ENCODE data around the gene FKBP11. TPM values are rescaled to one million over a fixed set of nuclear protein-coding genes. Genes with fewer than 3 reads are reported as not detected.

The FKBP11 gene
- total RNA-seq, 1 experiment from 2014 or later = 25.5 TPM

GRCh38 chr12:48969833-48970701 is 44.8 kb upstream of the FKBP11 start:
- Histone ChIP-seq H3K27ac (no peak overlapping the region), H3K4me1 (replicated peaks; ENCODE audit: insufficient read depth) (peaks cover 8% of the 10 kb centered on the region; the same call in 1 of the 2 replicates), H2AFZ (no peak overlapping the region), H3K4me3 (no peak overlapping the region), H3K27me3 (ENCODE audit: insufficient read depth, low read depth) (peaks cover 17% of the 10 kb centered on the region; the same call in 1 of the 2 replicates), H4K20me1 (ENCODE audit: insufficient read depth) (no peaks in the 10 kb centered on the region), H3F3A (ENCODE audit: insufficient read depth, low read depth) (no peaks in the 10 kb centered on the region), H3K36me3 (ENCODE audit: low read depth) (no peaks in the 10 kb centered on the region), H3K9me3 (ENCODE audit: insufficient read depth, low read depth) (no peaks in the 10 kb centered on the region), H3K4me2 (peak overlapping the region; percentile 93; the same call in 1 of the 2 replicates), H3K9me2 (ENCODE audit: insufficient read depth) (no peaks in the 10 kb centered on the region), H3K79me2 (ENCODE audit: low read depth) (no peaks in the 10 kb centered on the region)
- no TSS peak for BruUV-seq (replicated peaks)
- intact Hi-C loops (cut with micrococcal nuclease; ENCODE audit: unreplicated experiment) = no loop called here
- no peak for TF ChIP-seq EZH2 (IDR thresholded peaks at IDR 0.05; ENCODE audit: low read depth)
- TF ChIP-seq, protein P1, sequence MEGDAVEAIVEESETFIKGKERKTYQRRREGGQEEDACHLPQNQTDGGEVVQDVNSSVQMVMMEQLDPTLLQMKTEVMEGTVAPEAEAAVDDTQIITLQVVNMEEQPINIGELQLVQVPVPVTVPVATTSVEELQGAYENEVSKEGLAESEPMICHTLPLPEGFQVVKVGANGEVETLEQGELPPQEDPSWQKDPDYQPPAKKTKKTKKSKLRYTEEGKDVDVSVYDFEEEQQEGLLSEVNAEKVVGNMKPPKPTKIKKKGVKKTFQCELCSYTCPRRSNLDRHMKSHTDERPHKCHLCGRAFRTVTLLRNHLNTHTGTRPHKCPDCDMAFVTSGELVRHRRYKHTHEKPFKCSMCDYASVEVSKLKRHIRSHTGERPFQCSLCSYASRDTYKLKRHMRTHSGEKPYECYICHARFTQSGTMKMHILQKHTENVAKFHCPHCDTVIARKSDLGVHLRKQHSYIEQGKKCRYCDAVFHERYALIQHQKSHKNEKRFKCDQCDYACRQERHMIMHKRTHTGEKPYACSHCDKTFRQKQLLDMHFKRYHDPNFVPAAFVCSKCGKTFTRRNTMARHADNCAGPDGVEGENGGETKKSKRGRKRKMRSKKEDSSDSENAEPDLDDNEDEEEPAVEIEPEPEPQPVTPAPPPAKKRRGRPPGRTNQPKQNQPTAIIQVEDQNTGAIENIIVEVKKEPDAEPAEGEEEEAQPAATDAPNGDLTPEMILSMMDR (conservative IDR thresholded peaks at IDR 0.05) = no peak
- ChIA-PET CTCF (no interaction called here), POLR2A (ENCODE audit: unreplicated experiment) (no interaction called here)
- DNase-seq = no peak

DNA sequence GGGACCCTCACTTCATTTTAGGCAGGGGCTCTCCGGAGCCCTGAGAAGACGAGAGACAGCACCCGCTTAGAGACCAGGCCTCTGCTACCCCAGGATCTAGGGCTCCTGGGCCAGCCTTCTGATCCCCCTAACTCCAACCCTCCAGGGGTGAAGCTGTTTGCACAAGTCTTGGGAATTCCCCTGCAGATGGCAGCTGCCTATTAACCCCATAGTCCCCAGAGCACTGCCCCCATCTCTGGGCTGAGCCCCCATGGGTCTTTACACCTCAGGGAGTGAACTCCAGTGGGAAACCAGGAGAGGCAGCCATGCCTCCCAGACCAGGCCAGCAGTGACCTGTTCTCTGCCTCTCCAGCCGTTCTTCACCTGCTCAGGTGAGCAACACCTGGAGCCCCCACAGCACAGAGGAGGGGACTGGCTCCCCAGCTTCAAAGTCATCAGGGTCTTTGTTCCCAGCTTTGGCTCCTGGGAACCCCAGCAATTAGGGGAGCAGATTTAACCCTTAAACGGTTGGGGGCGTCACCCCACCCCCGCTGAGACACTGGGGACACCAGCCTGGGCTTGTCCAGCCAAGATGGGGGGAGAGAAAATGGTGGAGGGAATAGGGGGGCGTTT is 44.0 kb upstream of the FKBP11 start:
- BruUV-seq (replicated peaks) = no TSS peak
- Histone ChIP-seq H3K9me2 (ENCODE audit: insufficient read depth) (no peaks in the 10 kb centered on the region), H3F3A (ENCODE audit: insufficient read depth, low read depth) (no peaks in the 10 kb centered on the region), H3K4me1 (replicated peaks; ENCODE audit: insufficient read depth) (peaks cover 8% of the 10 kb centered on the region; the same call in 1 of the 2 replicates), H3K27me3 (ENCODE audit: insufficient read depth, low read depth) (peaks cover 17% of the 10 kb centered on the region; the same call in 1 of the 2 replicates), H3K4me2 (no peak overlapping the region), H2AFZ (no peak overlapping the region), H3K27ac (no peak overlapping the region), H3K9me3 (ENCODE audit: insufficient read depth, low read depth) (no peaks in the 10 kb centered on the region), H4K20me1 (ENCODE audit: insufficient read depth) (no peaks in the 10 kb centered on the region), H3K79me2 (ENCODE audit: low read depth) (no peaks in the 10 kb centered on the region), H3K36me3 (ENCODE audit: low read depth) (no peaks in the 10 kb centered on the region), H3K4me3 (no peak overlapping the region)
- ChIA-PET CTCF (interaction anchor here (0.6 kb wide), 1 partner anchor 18 kb away, joined by 6 read pairs; no protein-coding TSS in a partner anchor), POLR2A (ENCODE audit: unreplicated experiment) (no interaction called here)
- TF ChIP-seq, protein P1 (conservative IDR thresholded peaks at IDR 0.05) = no peak
- no peak for TF ChIP-seq EZH2 (IDR thresholded peaks at IDR 0.05; ENCODE audit: low read depth)
- intact Hi-C loops (cut with micrococcal nuclease; ENCODE audit: unreplicated experiment) = no loop called here
- no peak for DNase-seq

DNA sequence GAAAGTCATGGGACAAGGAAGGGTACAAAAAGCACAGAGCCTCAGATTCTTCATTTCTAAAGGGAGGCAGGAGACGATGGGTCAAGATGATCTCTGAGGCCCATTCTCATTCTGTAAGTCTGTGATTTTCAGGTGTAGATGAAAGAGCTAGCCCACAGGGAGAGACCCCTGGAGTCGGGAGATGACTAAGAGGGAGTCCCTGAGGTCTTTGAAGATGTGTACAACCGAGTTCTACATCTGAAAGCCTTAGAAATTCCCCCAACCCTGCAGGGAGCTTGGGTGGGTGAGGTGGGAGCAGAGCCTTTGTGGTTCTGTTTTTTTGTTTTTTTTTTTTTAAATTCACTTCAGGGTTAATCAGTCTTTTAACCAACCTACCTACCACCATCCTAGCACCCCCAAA is 43.2 kb upstream of the FKBP11 start:
- Histone ChIP-seq H3K9me3 (ENCODE audit: insufficient read depth, low read depth) (no peaks in the 10 kb centered on the region), H3K79me2 (ENCODE audit: low read depth) (no peaks in the 10 kb centered on the region), H3K9me2 (ENCODE audit: insufficient read depth) (no peaks in the 10 kb centered on the region), H3F3A (ENCODE audit: insufficient read depth, low read depth) (no peaks in the 10 kb centered on the region), H2AFZ (no peak overlapping the region), H3K27me3 (ENCODE audit: insufficient read depth, low read depth) (peaks cover 17% of the 10 kb centered on the region; the same call in 1 of the 2 replicates), H3K27ac (no peak overlapping the region), H4K20me1 (ENCODE audit: insufficient read depth) (no peaks in the 10 kb centered on the region), H3K4me3 (no peak overlapping the region), H3K4me2 (no peak overlapping the region), H3K36me3 (ENCODE audit: low read depth) (no peaks in the 10 kb centered on the region), H3K4me1 (replicated peaks; ENCODE audit: insufficient read depth) (peaks cover 8% of the 10 kb centered on the region; the same call in 1 of the 2 replicates)
- TF ChIP-seq EZH2 (IDR thresholded peaks at IDR 0.05; ENCODE audit: low read depth) = no peak
- TF ChIP-seq, protein P1 (conservative IDR thresholded peaks at IDR 0.05) = no peak
- ChIA-PET POLR2A (ENCODE audit: unreplicated experiment) (interaction anchor here (0.6 to 0.7 kb wide), 3 partner anchors 50 to 296 kb away, joined by 3 to 5 read pairs (median 4); no protein-coding TSS in a partner anchor), CTCF (interaction anchor here (0.5 to 0.6 kb wide), 3 partner anchors 19 to 1000 kb away, joined by 6 to 16 read pairs (median 9); no protein-coding TSS in a partner anchor)
- BruUV-seq (replicated peaks) = no TSS peak
- intact Hi-C loops (cut with micrococcal nuclease; ENCODE audit: unreplicated experiment) = no loop called here
- DNase-seq = no peak

All from PC-9 (cell line).